ENCODE results near the gene ZNF175. TPM values are rescaled to one million over a fixed set of nuclear protein-coding genes. Genes with fewer than 3 reads are reported as not detected.

The ZNF175 gene
- total RNA-seq, 1 experiment from 2014 or later: 9.3 TPM

GRCh38 chr19:51549533-51550324 lies 21.4 kb upstream of the ZNF175 start:
- Histone ChIP-seq H4K20me1 (ENCODE audit: insufficient read depth) (no peaks in the 10 kb centered on the region), H3K9ac (ENCODE audit: low read length) (no peak overlapping the region), H3K79me2 (ENCODE audit: insufficient read depth, low read length) (no peaks in the 10 kb centered on the region), H3K27ac (ENCODE audit: low read depth, low read length) (no peak overlapping the region), H3K4me1 (ENCODE audit: control insufficient read depth in 1 of 2, insufficient read depth in 2 of 2, low read length in 2 of 2) (no peaks in the 10 kb centered on the region), H3K9me3 (ENCODE audit: control insufficient read depth in 1 of 2, insufficient read depth in 1 of 2, low read depth in 1 of 2, low read length in 2 of 2) (no peaks in the 10 kb centered on the region), H3K9me2 (ENCODE audit: insufficient read depth) (no peaks in the 10 kb centered on the region), H3K4me3 (replicated peaks in 1 of 2; ENCODE audit: low read depth in 1 of 2, low read length in 2 of 2) (no peak overlapping the region), H3K4me2 (ENCODE audit: low read length) (no peak overlapping the region), H3K36me3 (ENCODE audit: control insufficient read depth in 1 of 2, insufficient read depth in 2 of 2, low read length in 2 of 2) (no peaks in the 10 kb centered on the region), H2AFZ (ENCODE audit: low read depth, low read length, poor library complexity, severe bottlenecking) (no peak overlapping the region), H3K27me3 (ENCODE audit: insufficient read depth, low read length) (peaks cover 53% of the 10 kb centered on the region)
- RAD21 ChIA-PET (ENCODE audit: low non-redundant PET in 1 of 2, low total read pairs in 2 of 2, uncharacterized antibody in 2 of 2, unreplicated experiment in 2 of 2): no interaction called here
- intact Hi-C loops (cut with micrococcal nuclease): loop anchor here (5.0 kb wide), 1 partner anchor 127 kb away; no protein-coding TSS in a partner anchor
- POLR2A ChIA-PET: no interaction called here
- TF ChIP-seq TCF7L2 (IDR thresholded peaks at IDR 0.05; ENCODE audit: borderline replicate concordance, extremely low read depth, insufficient read depth, insufficient read length) (no peak), EZH2phosphoT487 (IDR thresholded peaks at IDR 0.05; ENCODE audit: borderline replicate concordance) (no peak), RAD21 (IDR thresholded peaks at IDR 0.05; ENCODE audit: low read depth) (no peak), ELF1 (IDR thresholded peaks at IDR 0.05; ENCODE audit: borderline replicate concordance, low read depth) (no peak), JUND (IDR thresholded peaks at IDR 0.05) (no peak), ZNF274 (IDR thresholded peaks at IDR 0.05; ENCODE audit: low read depth, low read length) (no peak), POLR2AphosphoS5 (IDR thresholded peaks at IDR 0.05; ENCODE audit: low read depth, low read length) (no peak), CBX3 (IDR thresholded peaks at IDR 0.05; ENCODE audit: low read depth) (no peak), MAX (IDR thresholded peaks at IDR 0.05) (no peak), CTCF (IDR thresholded peaks at IDR 0.05 in 2 of 3, conservative IDR thresholded peaks at IDR 0.05 in 1 of 3; ENCODE audit: borderline replicate concordance in 1 of 3, insufficient read depth in 1 of 3, low read depth in 2 of 3, low read length in 2 of 3) (no peak), REST (IDR thresholded peaks at IDR 0.05; ENCODE audit: low read depth) (no peak), SIN3A (IDR thresholded peaks at IDR 0.05; ENCODE audit: low read depth) (no peak), FOSL1 (IDR thresholded peaks at IDR 0.05; ENCODE audit: low read depth) (no peak), EZH2 (IDR thresholded peaks at IDR 0.05) (no peak), CEBPB (IDR thresholded peaks at IDR 0.05; ENCODE audit: low read depth) (no peak), SRF (IDR thresholded peaks at IDR 0.05; ENCODE audit: low read depth) (no peak), YY1 (IDR thresholded peaks at IDR 0.05; ENCODE audit: extremely low read depth, insufficient replicate concordance, low read depth, low read length) (no peak)
- no TSS peak for BruUV-seq (replicated peaks)
- CTCF ChIA-PET: no interaction called here
- ATAC-seq (no peak), DNase-seq (ENCODE audit: low read depth, low spot score) (no peak)

Measured in HCT116 (cell line).